Activated naive CD4-positive, alpha-beta T cell treated with anti-CD3 and anti-CD28 coated beads for 36 hours (primary cell): ENCODE measurements around the gene ZEB2. TPM values are rescaled to one million over a fixed set of nuclear protein-coding genes. Genes with fewer than 3 reads are reported as not detected.

Experiments
- CTCF ChIA-PET: fragments of 350-600 bp; sonication (Branson Sonifier 250); formaldehyde crosslinking; loops from one replicate; lab custom pipeline; 2021; ENCODE audit warnings: antibody characterized with exemption; lab: Charles Lee
- DNase-seq: peaks from one replicate; pipeline ENCODE4 v3.0.0-alpha.2; 2020
- H3K27ac Mint-ChIP-seq: one replicate; pipeline ENCODE4 v1.8.0; 2021; ENCODE audit warnings: mild to moderate bottlenecking, mixed read lengths
- H3K27me3 Mint-ChIP-seq: one replicate; pipeline ENCODE4 v1.8.0; 2021; ENCODE audit warnings: low read depth, mixed read lengths
- H3K36me3 Mint-ChIP-seq: one replicate; pipeline ENCODE4 v1.8.0; 2021; ENCODE audit warnings: low read depth, mixed read lengths
- H3K4me1 Mint-ChIP-seq: one replicate; pipeline ENCODE4 v1.8.0; 2021; ENCODE audit warnings: low read depth, mixed read lengths
- H3K4me3 Mint-ChIP-seq: one replicate; pipeline ENCODE4 v1.8.0; 2021; ENCODE audit warnings: mild to moderate bottlenecking, moderate library complexity, mixed read lengths
- H3K9me3 Mint-ChIP-seq: one replicate; pipeline ENCODE4 v1.8.0; 2021; ENCODE audit warnings: mixed read lengths
- intact Hi-C: fragments of 100-400 bp; cut with micrococcal nuclease; formaldehyde crosslinking; loops from one replicate; pipeline ENCODE4 v1.15.1; 2023
- total RNA-seq, 2 experiments: library from RNA; stranded (reverse); gene quantifications; one replicate each; pipeline ENCODE4 v1.2.3, GENCODE V29; 2021

ZEB2 gene
- total RNA-seq, 2 experiments from 2014 or later, result 4.3 to 4.9 TPM

- H3K4me3 Mint-ChIP-seq, result peak overlapping the region; percentile 71
- intact Hi-C loops, result no loop called here
Measured at GRCh38 chr2:144524118-144525009, 4.4 kb upstream of the ZEB2 start.

GRCh38 chr2:144523596-144524117 lies 3.7 kb upstream of the ZEB2 start:
- Mint-ChIP-seq H3K27me3 (peaks cover 61% of the 10 kb centered on the region), H3K36me3 (no peaks in the 10 kb centered on the region), H3K9me3 (no peaks in the 10 kb centered on the region), H3K27ac (no peak overlapping the region), H3K4me1 (peaks cover 14% of the 10 kb centered on the region), H3K4me3 (peak overlapping the region; percentile 71)
- DNase-seq, result no peak
- intact Hi-C loops, result no loop called here
- CTCF ChIA-PET, result interaction anchor here (0.6 kb wide), 1 partner anchor 452 kb away, joined by 5 read pairs; no protein-coding TSS in a partner anchor

More at GRCh38 chr2:144524118-144525009, 4.4 kb upstream of the ZEB2 start:
- Mint-ChIP-seq H3K27me3 (peaks cover 62% of the 10 kb centered on the region), H3K9me3 (no peaks in the 10 kb centered on the region), H3K27ac (no peak overlapping the region), H3K36me3 (no peaks in the 10 kb centered on the region), H3K4me1 (peaks cover 14% of the 10 kb centered on the region)
- CTCF ChIA-PET, result interaction anchor here (0.5 to 0.6 kb wide), 2 partner anchors 60 to 452 kb away, joined by 3 to 5 read pairs; no protein-coding TSS in a partner anchor
- no peak for DNase-seq

- peaks cover 14% of the 10 kb centered on the region for H3K4me1 Mint-ChIP-seq
- H3K36me3 Mint-ChIP-seq, result no peaks in the 10 kb centered on the region
- peak overlapping the region; percentile 71 for H3K4me3 Mint-ChIP-seq
- no peak for DNase-seq
- H3K9me3 Mint-ChIP-seq, result no peaks in the 10 kb centered on the region
- H3K27me3 Mint-ChIP-seq, result peaks cover 56% of the 10 kb centered on the region
- intact Hi-C loops, result no loop called here
- H3K27ac Mint-ChIP-seq, result no peak overlapping the region
- CTCF ChIA-PET, result no interaction called here
Measured at GRCh38 chr2:144522897-144523595, 3.1 kb upstream of the ZEB2 start.

GRCh38 chr2:144522176-144522896 lies 2.4 kb upstream of the ZEB2 start:
- Mint-ChIP-seq H3K36me3 (no peaks in the 10 kb centered on the region), H3K27ac (no peak overlapping the region), H3K4me1 (peaks cover 14% of the 10 kb centered on the region), H3K4me3 (no peak overlapping the region), H3K27me3 (peaks cover 51% of the 10 kb centered on the region), H3K9me3 (no peaks in the 10 kb centered on the region)
- CTCF ChIA-PET, result no interaction called here
- intact Hi-C loops, result no loop called here
- DNase-seq, result no peak

GRCh38 chr2:144521686-144522085 lies 1.8 kb upstream of the ZEB2 start:
- peaks cover 47% of the 10 kb centered on the region for H3K27me3 Mint-ChIP-seq
- no peak overlapping the region for H3K4me3 Mint-ChIP-seq
- intact Hi-C loops, result no loop called here
- DNase-seq, result no peak
- no peaks in the 10 kb centered on the region for H3K36me3 Mint-ChIP-seq
- H3K4me1 Mint-ChIP-seq, result peaks cover 16% of the 10 kb centered on the region
- no peaks in the 10 kb centered on the region for H3K9me3 Mint-ChIP-seq
- no peak overlapping the region for H3K27ac Mint-ChIP-seq
- CTCF ChIA-PET, result no interaction called here

GRCh38 chr2:144520756-144521487 lies 1.0 kb upstream of the ZEB2 start:
- H3K4me1 Mint-ChIP-seq, result peaks cover 16% of the 10 kb centered on the region
- no peaks in the 10 kb centered on the region for H3K9me3 Mint-ChIP-seq
- no peak overlapping the region for H3K27ac Mint-ChIP-seq
- peaks cover 42% of the 10 kb centered on the region for H3K27me3 Mint-ChIP-seq
- intact Hi-C loops, result no loop called here
- DNase-seq, result no peak
- no peak overlapping the region for H3K4me3 Mint-ChIP-seq
- H3K36me3 Mint-ChIP-seq, result no peaks in the 10 kb centered on the region
- CTCF ChIA-PET, result interaction anchor here (0.6 kb wide), 1 partner anchor 324 kb away, joined by 3 read pairs; no protein-coding TSS in a partner anchor

- Mint-ChIP-seq H3K27me3 (peaks cover 47% of the 10 kb centered on the region), H3K4me1 (peaks cover 21% of the 10 kb centered on the region)
Measured at GRCh38 chr2:144519597-144519933, 354 bp downstream of the ZEB2 start.

GRCh38 chr2:144518748-144519596 lies 947 bp downstream of the ZEB2 start:
- Mint-ChIP-seq H3K4me3 (no peak overlapping the region), H3K9me3 (no peaks in the 10 kb centered on the region), H3K27ac (no peak overlapping the region), H3K4me1 (peaks cover 22% of the 10 kb centered on the region), H3K36me3 (no peaks in the 10 kb centered on the region), H3K27me3 (peaks cover 51% of the 10 kb centered on the region)
- intact Hi-C loops, result loop anchor here (1.0 to 10.0 kb wide), 9 partner anchors 66 to 1487 kb away; no protein-coding TSS in a partner anchor
- CTCF ChIA-PET, result no interaction called here
- DNase-seq, result no peak

More at GRCh38 chr2:144519597-144519933, 354 bp downstream of the ZEB2 start:
- Mint-ChIP-seq H3K36me3 (no peaks in the 10 kb centered on the region), H3K4me3 (no peak overlapping the region), H3K27ac (no peak overlapping the region), H3K9me3 (no peaks in the 10 kb centered on the region)
- intact Hi-C loops, result loop anchor here (2.0 to 10.0 kb wide), 8 partner anchors 65 to 1487 kb away; no protein-coding TSS in a partner anchor
- CTCF ChIA-PET, result no interaction called here
- DNase-seq, result no peak

- Mint-ChIP-seq H3K9me3 (no peaks in the 10 kb centered on the region), H3K36me3 (no peaks in the 10 kb centered on the region), H3K27me3 (peaks cover 50% of the 10 kb centered on the region), H3K4me1 (peaks cover 21% of the 10 kb centered on the region), H3K27ac (peak overlapping the region; percentile 53), H3K4me3 (no peak overlapping the region)
- intact Hi-C loops, result loop anchor here (1.0 to 10.0 kb wide), 14 partner anchors 63 to 1486 kb away; no protein-coding TSS in a partner anchor
- DNase-seq, result no peak
- CTCF ChIA-PET, result interaction anchor here (0.6 kb wide), 1 partner anchor 315 kb away, joined by 4 read pairs; no protein-coding TSS in a partner anchor
Measured at GRCh38 chr2:144517866-144518747, 1.8 kb downstream of the ZEB2 start.
